ENCODE results near the gene SLC28A1. TPM values are rescaled to one million over a fixed set of nuclear protein-coding genes. Genes with fewer than 3 reads are reported as not detected.

The SLC28A1 gene
- total RNA-seq, 1 experiment from 2014 or later, result 0.13 TPM

GRCh38 chr15:84871428-84871985 lies 13.0 kb upstream of the SLC28A1 start:
- Histone ChIP-seq H3T11ph (ENCODE audit: low read length) (no peak overlapping the region), H2BK20ac (ENCODE audit: low read depth, low read length, poor library complexity, severe bottlenecking) (no peak overlapping the region), H4K5ac (ENCODE audit: insufficient read length, low read depth, low read length) (no peak overlapping the region), H2AK5ac (ENCODE audit: insufficient read length, low read length) (no peak overlapping the region), H3K27me3 (ENCODE audit: insufficient read depth, low read length) (no peaks in the 10 kb centered on the region), H4K91ac (ENCODE audit: insufficient read length, low read depth, low read length) (no peak overlapping the region), H4K20me1 (ENCODE audit: control insufficient read depth, insufficient read depth, insufficient read length) (no peaks in the 10 kb centered on the region), H3K9me3 (ENCODE audit: control insufficient read depth, low read depth, low read length) (no peaks in the 10 kb centered on the region), H3K56ac (ENCODE audit: insufficient read length, low read depth, low read length) (no peak overlapping the region), H3K18ac (ENCODE audit: insufficient read length, low read depth, low read length) (no peak overlapping the region), H3K9ac (ENCODE audit: extremely low read depth, insufficient read length, low read length) (no peak overlapping the region), H3K4ac (ENCODE audit: low read depth, low read length) (no peak overlapping the region), H2AFZ (ENCODE audit: low read length) (no peak overlapping the region), H3K23ac (ENCODE audit: insufficient read length, low read depth, low read length) (no peak overlapping the region), H2BK5ac (ENCODE audit: insufficient read length, low read length) (no peak overlapping the region), H2BK15ac (ENCODE audit: low read depth, low read length) (no peak overlapping the region), H3K4me1 (ENCODE audit: insufficient read depth, low read length) (no peaks in the 10 kb centered on the region), H3K23me2 (ENCODE audit: insufficient read length, low read depth, low read length, poor library complexity, severe bottlenecking) (no peaks in the 10 kb centered on the region), H3K4me2 (ENCODE audit: insufficient read depth, insufficient read length, low read length) (no peak overlapping the region), H3K14ac (ENCODE audit: insufficient read depth, low read length) (no peak overlapping the region), H3K79me1 (ENCODE audit: insufficient read depth, low read depth, low read length, poor library complexity, severe bottlenecking) (no peaks in the 10 kb centered on the region), H4K8ac (replicated peaks; ENCODE audit: insufficient read length, low read depth, low read length) (no peak overlapping the region), H2BK120ac (ENCODE audit: low read depth, low read length, poor library complexity, severe bottlenecking) (no peak overlapping the region), H3K79me2 (ENCODE audit: insufficient read depth, low read length) (peaks cover 2% of the 10 kb centered on the region; the same call in 1 of the 2 replicates), H3K27ac (ENCODE audit: insufficient read length, low read depth, low read length) (no peak overlapping the region), H2BK12ac (ENCODE audit: insufficient read length, low read depth, low read length) (no peak overlapping the region)
- Mint-ChIP-seq H3K9me3 (no peaks in the 10 kb centered on the region; a peak in 1 of 5 replicates), H3K4me1 (peaks cover 0 to 2% of the 10 kb centered on the region in 2 experiments; a peak in 1 of 4 replicates), H3K27ac (no peak overlapping the region), H3K27me3 (ENCODE audit: low read depth) (peaks cover 8% of the 10 kb centered on the region), H3K36me3 (ENCODE audit: insufficient read depth in 1 of 3, low read depth in 3 of 3) (peaks cover 0 to 16% (median 6%) of the 10 kb centered on the region in 3 experiments; a peak in 2 of 7 replicates), H3K4me3 (no peak overlapping the region)
- DNase-seq, result no peak
- no CpG with 5 or more reads among the region's 9 CpGs for WGBS (ENCODE audit: extremely low coverage, insufficient read length, low lambda C conversion rate)
- TF ChIP-seq, protein P1, sequence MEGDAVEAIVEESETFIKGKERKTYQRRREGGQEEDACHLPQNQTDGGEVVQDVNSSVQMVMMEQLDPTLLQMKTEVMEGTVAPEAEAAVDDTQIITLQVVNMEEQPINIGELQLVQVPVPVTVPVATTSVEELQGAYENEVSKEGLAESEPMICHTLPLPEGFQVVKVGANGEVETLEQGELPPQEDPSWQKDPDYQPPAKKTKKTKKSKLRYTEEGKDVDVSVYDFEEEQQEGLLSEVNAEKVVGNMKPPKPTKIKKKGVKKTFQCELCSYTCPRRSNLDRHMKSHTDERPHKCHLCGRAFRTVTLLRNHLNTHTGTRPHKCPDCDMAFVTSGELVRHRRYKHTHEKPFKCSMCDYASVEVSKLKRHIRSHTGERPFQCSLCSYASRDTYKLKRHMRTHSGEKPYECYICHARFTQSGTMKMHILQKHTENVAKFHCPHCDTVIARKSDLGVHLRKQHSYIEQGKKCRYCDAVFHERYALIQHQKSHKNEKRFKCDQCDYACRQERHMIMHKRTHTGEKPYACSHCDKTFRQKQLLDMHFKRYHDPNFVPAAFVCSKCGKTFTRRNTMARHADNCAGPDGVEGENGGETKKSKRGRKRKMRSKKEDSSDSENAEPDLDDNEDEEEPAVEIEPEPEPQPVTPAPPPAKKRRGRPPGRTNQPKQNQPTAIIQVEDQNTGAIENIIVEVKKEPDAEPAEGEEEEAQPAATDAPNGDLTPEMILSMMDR (conservative IDR thresholded peaks at IDR 0.05), result peak; percentile 46

Measured in H9 (cell line).